ENCODE results near the gene GRIFIN. TPM values are rescaled to one million over a fixed set of nuclear protein-coding genes. Genes with fewer than 3 reads are reported as not detected.

GRIFIN gene
- total RNA-seq, 1 donor from 2014 or later, result not detected

DNA sequence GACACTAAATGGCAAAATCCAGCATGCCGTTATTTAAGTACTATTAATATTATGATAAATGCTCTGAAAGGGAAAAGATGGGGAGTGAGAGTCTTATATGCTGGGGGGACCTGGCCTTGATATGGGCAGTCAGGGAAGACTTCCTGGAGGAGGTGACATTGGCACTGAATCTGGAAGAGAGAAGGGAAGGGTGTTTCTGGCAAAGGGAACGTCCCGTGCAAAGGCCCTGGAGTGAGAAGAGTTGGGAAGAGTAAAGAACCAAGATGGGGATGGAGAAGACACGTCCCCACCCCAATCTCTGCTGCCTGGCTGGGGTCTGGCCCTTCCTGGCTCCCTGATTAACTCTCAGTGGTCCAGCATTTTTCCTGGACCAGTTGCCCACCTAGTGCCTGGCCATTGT lies 5.0 kb upstream of the GRIFIN start:
- intact Hi-C loops (cut with micrococcal nuclease), result no loop called here

DNA sequence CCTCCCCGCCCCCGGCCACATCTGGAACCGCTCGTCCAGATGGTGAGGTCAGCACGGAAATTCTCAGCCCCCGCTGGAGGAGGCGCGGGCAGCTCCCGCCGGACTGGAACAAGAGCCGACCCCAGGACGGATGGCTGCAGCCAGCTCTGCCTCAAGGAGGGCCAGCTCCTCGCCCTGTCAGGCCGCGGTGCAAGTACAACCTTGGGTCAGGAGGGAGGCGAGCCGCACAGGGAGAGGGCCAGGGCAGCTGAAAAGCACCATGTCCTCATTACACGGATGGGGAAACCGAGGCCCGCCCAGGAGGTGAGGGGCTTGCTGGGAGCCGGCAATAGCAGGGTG lies 3.8 kb upstream of the GRIFIN start:
- intact Hi-C loops (cut with micrococcal nuclease), result no loop called here

DNA sequence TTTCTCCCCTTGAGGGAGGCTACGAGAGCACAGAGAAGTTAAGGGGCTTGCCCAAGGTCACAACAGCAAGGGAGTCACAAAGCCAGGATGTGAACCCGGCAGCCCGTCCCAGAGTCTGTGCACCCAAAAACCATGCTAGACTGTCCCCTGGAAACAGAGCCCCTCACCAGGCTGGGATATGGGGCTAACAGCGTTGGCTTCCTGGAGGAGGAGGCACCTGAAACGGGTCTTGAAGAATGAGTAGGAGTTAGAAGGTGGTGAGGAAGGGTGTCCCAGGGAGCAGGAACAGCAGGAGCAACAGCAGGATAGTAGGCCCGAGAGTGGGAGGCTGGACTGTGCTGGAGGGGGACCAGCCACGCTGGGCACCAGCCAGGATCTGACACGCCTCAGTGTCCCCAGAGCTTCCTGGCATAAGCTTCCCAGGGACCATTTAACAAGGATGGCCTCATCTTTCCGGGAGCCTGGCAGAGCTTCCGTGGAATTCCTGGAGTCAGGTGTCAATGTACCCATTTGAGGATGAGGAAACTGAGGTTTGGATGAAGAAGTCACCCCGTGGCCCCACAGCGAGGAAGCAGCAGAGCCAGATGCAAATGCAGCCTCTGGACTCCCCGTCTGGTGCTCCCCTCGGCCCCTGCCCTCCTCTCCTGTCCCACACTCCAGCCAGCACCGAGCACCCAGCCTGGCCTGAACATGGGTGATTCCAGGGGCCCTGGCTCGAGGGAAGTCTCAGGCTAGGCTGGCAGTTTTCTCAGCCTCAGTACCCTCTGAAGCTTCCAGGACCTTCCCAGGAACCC lies 3.3 kb upstream of the GRIFIN start:
- intact Hi-C loops (cut with micrococcal nuclease), result loop anchor here (5.0 to 10.0 kb wide), 3 partner anchors 43 to 235 kb away; partner anchors contain the start of genes BRAT1 and IQCE

DNA sequence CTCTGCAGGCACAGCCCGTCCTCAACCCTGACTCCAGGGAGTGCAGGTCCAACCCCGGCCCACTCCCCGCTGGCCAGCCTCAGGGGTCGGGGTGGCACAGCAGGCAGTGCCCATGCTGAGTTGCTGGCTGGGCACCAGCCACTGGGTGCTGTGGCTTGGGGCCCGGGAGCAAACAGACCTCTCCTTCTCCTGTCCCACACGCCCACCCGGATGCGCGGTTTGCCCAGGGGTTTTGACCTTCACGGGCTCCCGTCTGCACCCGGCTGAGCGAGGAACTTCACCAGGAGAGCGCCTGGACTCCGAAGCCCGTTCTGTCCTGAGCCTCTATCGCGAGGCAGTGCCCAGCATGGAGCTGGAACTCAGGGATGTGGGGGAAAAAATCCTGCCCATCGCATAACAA lies 2.6 kb upstream of the GRIFIN start:
- intact Hi-C loops (cut with micrococcal nuclease), result loop anchor here (5.0 to 10.0 kb wide), 3 partner anchors 44 to 236 kb away; partner anchors contain the start of genes BRAT1 and IQCE

DNA sequence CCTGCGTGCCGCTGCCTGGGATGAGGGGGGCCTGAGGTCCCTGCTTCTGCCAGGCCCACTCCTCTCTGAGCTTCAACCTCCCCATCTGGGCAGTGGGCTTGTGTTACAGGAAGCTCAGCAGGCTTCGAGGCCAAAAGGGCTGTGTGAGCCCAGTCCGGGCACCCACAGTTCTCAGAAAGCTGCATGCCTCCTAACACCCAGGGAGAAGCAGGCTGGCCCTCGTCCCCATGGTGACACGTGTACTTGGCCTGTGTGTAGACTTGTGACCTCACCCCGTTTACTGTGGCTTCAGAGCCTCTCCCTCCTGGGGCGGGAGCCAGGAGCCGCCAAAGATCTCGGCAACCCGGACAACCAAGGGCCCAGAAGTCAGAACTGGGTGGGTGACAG lies 2.2 kb upstream of the GRIFIN start:
- intact Hi-C loops (cut with micrococcal nuclease), result loop anchor here (5.0 to 10.0 kb wide), 3 partner anchors 44 to 236 kb away; partner anchors contain the start of genes BRAT1 and IQCE

DNA sequence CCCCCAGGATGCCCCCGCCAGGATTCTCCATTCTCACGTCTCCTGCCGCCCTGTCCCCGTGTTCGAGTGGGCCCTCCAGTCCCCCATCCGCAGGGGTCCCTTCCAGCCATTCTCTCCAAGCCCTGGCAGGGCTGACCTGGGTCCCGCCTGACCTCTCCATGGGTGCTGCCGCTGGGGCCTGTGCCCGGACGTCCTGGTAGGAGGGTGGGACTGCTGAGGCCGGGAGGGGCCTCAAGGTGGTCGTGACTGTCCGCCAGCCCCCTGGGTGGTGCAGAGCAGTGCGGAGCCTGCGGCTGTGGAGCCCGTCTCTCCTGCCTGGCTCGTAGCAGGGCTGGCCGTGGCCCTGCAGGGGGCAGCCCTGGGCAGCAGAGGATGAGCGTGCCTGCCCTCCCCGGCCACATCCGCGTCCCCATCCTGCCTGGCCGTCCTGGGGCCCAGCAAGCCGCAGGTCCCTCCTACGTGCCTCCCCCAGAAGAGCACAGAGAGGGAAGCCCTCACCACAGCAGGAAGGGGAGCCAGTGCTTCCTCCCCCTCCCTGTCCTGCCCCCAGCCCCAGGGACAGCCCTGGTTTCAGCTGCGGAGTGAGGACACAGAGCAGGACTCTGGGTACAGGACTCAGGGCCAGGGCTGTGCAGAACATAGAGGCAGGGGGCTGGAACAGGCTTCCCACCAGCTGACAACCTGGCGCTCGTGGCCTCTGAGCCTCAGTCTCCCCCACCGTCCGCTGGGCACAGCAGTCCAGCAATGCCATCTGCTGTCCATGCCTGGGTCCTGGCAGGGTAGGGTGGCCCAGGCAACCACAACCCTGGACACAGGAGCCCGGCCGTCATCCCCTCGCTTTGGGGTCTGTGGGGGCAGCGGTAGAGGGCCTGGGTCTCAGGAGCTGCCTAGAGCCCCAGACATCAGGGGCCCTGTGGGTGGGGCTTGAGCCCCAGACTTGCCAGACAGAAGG lies 1.5 kb upstream of the GRIFIN start:
- intact Hi-C loops (cut with micrococcal nuclease), result loop anchor here (1.0 to 10.0 kb wide), 4 partner anchors 45 to 237 kb away; partner anchors contain the start of genes BRAT1 and IQCE

DNA sequence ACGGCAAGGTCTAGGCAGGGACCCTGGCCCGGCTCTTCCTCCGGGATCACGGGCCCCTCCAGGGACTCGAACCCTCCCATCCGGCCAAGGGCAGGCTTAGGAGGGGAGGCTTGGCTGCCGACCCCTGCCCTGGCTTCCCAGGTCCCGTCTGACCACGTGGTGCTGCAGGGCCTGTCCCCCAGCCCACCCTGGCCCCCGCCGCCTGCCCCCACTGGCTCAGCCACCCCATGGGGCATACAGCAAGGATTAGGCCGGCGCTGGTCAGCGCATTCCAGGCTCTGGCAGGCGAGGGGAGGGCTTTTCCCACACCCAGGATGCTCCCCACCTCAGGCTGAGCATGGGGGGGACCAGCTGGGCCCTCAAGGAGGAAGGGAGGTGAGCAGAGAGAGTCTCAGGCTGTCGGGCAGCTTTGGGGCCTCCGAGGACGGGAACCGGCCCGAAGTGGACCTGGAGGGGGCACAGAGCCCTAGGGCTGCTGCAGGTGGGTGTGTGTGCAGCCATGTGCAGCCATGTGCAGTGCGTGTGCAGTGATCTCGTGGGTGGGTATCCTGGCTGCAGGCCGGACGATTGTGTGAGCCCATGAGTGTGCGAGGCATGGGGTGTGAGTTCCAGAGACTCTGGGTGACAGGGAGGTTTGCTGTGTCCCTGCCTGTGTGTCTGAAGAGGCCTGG lies 713 bp upstream of the GRIFIN start:
- intact Hi-C loops (cut with micrococcal nuclease), result loop anchor here (1.0 to 10.0 kb wide), 4 partner anchors 45 to 238 kb away; partner anchors contain the start of genes BRAT1 and IQCE

DNA sequence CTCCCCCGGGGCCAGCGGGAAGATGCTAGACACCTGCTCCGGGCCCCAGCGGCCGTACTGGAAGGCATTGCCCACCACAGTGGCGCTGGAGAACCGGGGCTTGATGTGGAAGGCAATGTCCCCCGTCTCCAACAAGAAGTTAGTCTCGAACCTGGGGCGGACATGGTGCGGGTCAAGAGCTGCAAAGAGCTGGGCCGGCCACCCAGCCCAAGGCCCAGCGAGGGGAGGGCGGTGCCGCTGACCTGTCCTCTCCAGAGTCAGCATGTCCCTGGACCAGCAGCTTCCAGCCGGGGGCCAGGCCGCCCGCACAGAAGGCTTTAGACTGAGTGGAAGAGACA lies 551 bp downstream of the GRIFIN start:
- intact Hi-C loops (cut with micrococcal nuclease), result loop anchor here (5.0 to 10.0 kb wide), 3 partner anchors 47 to 239 kb away; partner anchors contain the start of genes BRAT1 and IQCE

DNA sequence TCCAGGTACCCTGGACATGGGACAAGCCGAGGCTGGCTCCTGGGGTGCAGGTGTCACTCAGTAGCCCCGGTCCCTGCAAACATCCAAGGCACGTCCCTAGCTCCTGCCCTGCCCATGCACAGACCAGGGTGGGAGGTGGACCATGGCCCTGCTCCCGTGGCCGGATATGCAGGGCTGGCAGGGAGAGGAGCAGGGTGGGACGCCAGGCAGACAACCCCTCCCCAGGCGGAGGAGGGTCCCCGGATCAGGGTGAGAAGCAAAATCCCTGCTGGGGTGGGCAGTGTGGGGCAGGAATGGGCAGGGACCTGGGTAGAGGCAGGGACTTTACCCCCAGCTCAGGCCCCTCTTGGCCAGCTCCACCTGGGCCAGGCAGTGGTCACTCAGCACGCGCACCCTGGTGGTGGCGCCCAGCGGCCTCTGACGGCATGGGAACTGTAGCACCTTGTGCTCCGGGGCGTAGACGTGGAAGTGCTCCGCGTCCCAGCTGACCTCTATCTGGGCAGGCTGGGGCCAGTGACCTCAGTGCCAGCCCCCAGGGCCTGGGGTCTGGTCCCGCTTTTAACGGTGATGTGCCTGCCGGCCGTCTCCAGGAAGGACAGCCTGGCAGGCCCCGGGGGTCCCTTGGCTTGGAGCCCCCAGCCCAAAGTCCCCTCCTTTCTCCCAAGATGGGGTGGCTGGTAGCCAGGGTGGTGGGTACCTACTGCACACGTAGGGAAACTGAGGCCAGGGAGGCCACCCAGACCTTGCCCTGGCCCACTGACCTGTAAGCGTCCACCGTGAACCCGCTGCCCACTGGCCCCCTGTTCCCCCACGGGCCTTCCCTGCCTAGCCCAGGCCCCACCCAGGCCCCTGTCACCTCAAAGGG lies 1.2 kb downstream of the GRIFIN start:
- intact Hi-C loops (cut with micrococcal nuclease), result loop anchor here (5.0 to 10.0 kb wide), 3 partner anchors 47 to 240 kb away; partner anchors contain the start of genes BRAT1 and IQCE

DNA sequence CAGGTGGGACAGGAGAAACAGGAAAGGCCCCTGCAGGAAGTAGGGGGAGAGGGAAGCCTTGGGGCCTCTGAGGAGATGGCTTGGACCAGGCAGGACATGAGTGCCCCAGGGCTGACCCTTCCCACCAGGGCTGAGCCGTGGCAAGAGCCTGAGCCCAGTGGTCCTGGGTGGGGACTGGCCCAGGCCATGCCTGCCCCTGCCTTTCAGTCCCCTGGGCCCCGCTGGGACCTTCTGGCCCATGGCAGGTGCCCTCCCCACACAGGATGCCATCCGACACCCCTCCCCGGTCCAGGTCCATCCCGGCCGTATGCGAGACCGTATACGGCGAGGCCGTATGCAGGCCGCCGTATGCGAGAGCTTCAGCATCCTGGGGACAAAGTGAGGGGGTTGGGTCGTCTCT lies 2.0 kb downstream of the GRIFIN start:
- intact Hi-C loops (cut with micrococcal nuclease), result loop anchor here (10.0 kb wide), 2 partner anchors 81 to 241 kb away; partner anchors contain the start of genes BRAT1 and IQCE

DNA sequence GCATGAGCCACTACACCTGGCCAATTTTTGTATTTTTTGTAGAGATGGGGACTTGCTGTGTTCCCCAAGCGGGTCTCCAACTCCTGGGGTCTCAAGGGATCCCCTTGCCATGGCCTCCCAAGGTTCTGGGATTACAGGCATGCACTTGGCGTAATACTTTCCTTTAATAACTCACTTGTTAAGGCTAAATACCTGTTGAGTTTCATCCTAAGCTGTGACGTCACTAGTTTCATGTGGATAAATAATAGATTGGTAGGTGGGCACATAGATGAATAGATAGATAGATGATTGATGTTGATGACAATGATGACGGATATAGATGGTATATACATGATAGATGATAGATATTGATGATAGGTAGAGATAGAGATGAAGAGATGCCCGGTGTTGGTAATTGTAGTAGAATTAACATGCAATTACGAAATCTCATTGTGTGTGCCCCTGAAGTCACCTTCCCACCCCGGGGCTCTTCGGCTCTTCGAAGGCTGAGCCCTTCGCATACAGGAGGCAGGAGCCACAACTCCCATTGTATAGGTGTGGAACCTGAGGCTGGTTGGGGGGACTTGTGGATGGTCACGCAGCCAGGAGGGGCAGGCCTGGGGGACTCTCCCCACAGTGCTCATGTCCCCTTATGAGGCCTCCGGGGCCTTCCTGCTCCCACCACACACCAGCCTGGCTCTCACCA lies 2.6 kb downstream of the GRIFIN start:
- intact Hi-C loops (cut with micrococcal nuclease), result loop anchor here (10.0 kb wide), 2 partner anchors 81 to 241 kb away; partner anchors contain the start of genes BRAT1 and IQCE

DNA sequence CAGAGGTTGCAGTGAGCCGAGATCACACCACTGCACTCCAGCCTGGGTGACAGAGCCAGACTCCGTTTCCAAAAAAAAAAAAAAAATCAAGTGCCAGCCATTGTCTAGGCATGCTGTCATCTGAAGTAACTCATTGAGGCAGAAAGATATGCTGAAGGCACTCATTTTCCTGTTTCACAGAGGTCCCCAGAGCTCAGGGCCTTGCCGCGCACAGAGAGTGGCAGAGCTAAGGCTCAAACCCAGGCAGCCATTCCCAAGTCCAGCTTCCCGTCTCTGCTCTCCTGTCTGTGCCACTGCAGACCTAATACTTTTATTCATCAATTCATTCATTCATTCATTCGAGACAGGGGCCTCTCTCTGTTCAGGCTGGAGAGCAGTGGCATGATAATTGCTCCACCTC lies 3.5 kb downstream of the GRIFIN start:
- intact Hi-C loops (cut with micrococcal nuclease), result loop anchor here (10.0 kb wide), 2 partner anchors 82 to 242 kb away; partner anchors contain the start of genes BRAT1 and IQCE

DNA sequence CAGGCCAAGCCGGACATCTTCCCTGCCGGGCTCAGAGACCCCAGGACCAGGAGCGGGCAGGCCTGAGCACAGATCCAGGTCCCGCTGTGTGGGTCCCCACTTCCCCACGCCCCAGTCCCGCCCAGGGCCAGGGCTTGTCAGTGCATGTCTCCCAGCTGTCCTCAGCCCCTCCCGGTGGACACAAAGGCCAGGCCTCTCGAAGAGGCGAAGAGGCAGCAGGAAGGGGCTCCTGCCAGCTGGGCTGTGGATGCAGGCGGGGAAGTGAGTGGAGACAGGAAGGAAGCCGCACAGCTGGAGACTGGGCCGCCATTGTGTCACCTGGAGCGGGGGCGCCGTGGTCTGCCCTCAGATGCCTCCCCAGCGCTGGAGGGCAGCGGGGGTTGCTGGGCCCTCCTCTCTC lies 4.8 kb downstream of the GRIFIN start:
- intact Hi-C loops (cut with micrococcal nuclease), result loop anchor here (10.0 kb wide), 2 partner anchors 83 to 243 kb away; partner anchors contain the start of genes BRAT1 and IQCE

DNA sequence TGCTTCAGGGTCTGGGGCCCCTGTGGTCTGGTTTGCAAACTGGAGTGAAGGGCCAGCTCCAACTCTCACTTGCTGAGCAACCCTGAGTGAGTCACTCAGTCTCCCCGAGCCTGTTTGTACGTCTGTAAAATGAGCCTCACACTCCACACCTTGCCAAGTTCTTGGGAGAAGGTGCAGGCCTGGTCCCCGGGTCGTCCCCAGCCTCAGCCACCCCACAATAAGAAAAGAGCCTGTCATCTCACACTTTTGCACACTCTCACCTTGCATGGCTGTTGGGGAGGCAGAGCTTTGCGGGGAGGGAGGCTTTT lies 5.2 kb downstream of the GRIFIN start:
- intact Hi-C loops (cut with micrococcal nuclease), result loop anchor here (10.0 kb wide), 2 partner anchors 84 to 244 kb away; partner anchors contain the start of genes BRAT1 and IQCE

DNA sequence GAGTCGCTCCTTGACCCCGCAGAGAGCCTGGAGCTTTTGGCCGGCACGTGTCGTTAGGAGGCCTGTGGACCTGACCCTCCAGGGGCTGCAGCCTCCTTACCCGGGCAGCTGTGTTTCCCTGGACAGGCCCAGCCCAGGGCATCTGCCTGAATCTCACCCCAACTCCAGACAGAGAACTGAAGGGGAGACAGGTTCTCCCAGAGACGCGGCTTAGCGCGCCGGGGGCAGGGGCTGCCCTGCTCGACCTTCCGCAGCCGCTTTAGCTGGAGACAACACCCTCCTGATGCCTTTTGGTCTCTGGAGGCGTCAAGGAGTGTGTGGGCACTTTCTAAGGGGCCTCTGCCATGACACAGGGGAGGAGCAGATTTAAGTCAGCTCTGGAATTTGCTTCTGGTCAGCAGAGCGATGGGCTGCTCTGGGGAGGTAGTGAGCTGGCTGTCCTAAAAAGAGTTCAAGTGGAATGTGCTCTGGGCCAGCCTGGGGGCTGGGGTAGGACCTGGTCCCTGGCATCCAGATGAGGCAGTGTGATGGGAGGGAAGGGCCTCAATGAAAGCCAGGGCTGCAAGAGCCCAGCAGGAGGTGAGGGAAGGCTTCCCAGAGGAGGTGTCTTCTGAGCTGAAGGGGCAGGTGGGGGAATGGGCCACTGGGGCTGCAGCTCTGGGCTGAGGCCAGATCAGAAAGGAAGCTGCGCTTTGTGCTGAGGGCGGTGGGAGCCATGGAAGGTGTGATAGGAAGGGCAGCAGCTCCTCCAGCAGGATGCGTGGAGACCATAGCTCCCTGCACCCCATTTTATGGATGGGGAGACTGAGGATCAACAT lies 5.8 kb downstream of the GRIFIN start:
- intact Hi-C loops (cut with micrococcal nuclease), result loop anchor here (10.0 kb wide), 2 partner anchors 84 to 244 kb away; partner anchors contain the start of genes BRAT1 and IQCE

DNA sequence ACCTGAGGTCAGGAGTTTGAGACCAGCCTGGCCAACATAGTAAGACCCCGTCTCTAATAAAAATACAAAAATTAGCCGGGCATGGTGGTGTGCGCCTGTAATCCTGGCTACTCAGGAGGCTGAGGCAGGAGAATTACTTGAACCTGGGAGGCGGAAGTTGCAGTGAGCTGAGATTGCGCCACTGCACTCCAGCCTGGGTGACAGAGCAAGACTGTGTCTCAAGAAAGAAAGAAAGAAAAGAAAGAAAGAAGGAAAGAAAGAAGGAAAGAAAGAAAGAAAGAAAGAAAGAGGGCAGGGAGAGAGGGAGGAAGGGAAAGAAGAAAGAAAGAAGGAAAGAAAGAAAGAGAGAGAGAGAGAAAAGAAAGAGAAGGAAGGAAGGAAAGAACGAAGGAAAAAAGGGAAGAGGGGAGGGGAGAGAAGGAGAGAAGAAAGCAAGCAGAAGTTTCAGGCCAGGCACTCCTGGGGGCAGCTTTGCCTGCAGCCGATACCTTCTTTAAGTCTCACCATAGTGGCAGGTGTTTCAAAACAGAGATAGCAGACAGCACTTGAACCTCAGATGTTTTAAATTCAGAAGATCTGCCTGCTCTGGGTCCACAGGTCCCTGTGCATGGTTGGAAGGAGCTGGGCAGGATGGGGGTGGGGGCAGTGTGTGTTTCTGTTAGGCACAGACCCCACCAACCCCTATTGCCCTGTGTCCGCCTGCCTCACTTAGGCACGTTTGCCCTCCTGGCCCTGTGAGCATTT lies 6.6 kb downstream of the GRIFIN start:
- intact Hi-C loops (cut with micrococcal nuclease), result loop anchor here (10.0 kb wide), 2 partner anchors 85 to 245 kb away; partner anchors contain the start of genes BRAT1 and IQCE

DNA sequence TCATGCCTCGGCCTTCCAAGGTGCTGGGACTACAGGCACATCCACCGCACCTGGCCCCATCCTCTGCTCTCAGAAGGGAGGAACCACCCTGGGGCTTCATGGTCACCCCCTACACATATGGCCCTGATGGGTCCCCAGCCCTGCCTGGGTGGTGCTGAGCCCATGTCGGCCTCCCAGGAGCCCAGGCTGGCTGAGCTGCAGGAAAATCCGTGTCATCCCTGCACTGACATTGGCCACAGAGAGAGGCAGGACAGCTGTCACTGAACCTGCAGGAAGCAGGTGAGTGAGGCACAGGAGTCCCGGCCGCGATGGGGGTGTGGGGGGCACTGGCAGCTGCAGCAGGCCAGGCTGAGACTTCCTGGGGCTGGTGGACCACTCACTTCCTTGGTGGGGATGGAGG lies 8.0 kb downstream of the GRIFIN start:
- intact Hi-C loops (cut with micrococcal nuclease), result no loop called here

DNA sequence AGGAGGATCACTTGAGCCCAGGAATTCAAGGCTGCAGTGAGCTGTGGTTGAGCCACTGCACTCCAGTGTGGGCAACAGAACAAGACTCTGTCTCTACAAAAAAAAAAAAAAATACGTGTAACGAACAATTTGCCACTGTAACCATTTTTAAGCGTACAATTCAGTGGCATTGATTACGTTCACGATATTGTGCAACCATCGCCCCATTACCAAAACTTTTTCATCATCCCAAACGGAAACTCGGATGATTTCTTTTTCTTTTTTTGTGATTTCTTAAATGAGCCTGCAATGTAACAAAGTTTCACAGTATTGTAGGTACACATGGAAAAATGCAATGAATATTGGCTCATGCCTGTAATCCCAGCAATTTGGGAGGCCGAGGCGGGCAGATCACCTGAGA lies 9.5 kb downstream of the GRIFIN start:
- intact Hi-C loops (cut with micrococcal nuclease), result no loop called here
